ENCODE measurements around the gene TSKU.

TSKU gene

GRCh38 chr11:76752321-76753143 lies 30.6 kb upstream of the TSKU start:
- DNase-seq = no peak

GRCh38 chr11:76753449-76753848 lies 29.7 kb upstream of the TSKU start:
- DNase-seq = no peak

- DNase-seq = no peak
Observed at GRCh38 chr11:76753950-76754349, 29.2 kb upstream of the TSKU start.

- DNase-seq = no peak
Observed at GRCh38 chr11:76756341-76756741, 26.8 kb upstream of the TSKU start.

- DNase-seq = no peak
Observed at GRCh38 chr11:76758311-76758710, 24.8 kb upstream of the TSKU start.

GRCh38 chr11:76759092-76759491 lies 24.1 kb upstream of the TSKU start:
- DNase-seq = no peak

GRCh38 chr11:76759517-76759916 lies 23.6 kb upstream of the TSKU start:
- DNase-seq = no peak

- no peak for DNase-seq
Observed at GRCh38 chr11:76760236-76760635, 22.9 kb upstream of the TSKU start.

- peak; percentile 15 for DNase-seq
Observed at GRCh38 chr11:76761718-76762355, 21.3 kb upstream of the TSKU start.

GRCh38 chr11:76762356-76762752 lies 20.8 kb upstream of the TSKU start:
- DNase-seq = peak; percentile 6

- peak; percentile 12 for DNase-seq
Observed at GRCh38 chr11:76762867-76763572, 20.1 kb upstream of the TSKU start.

- DNase-seq = no peak
Observed at GRCh38 chr11:76763573-76764346, 19.4 kb upstream of the TSKU start.

GRCh38 chr11:76764941-76765665 lies 18.1 kb upstream of the TSKU start:
- no peak for DNase-seq

GRCh38 chr11:76765863-76766350 lies 17.2 kb upstream of the TSKU start:
- peak; percentile 9 for DNase-seq

- DNase-seq = no peak
Observed at GRCh38 chr11:76766521-76766920, 16.6 kb upstream of the TSKU start.

GRCh38 chr11:76767659-76768058 lies 15.5 kb upstream of the TSKU start:
- no peak for DNase-seq

- DNase-seq = no peak
Observed at GRCh38 chr11:76768088-76768908, 14.9 kb upstream of the TSKU start.

- DNase-seq = no peak
Observed at GRCh38 chr11:76768909-76769560, 14.1 kb upstream of the TSKU start.

GRCh38 chr11:76769645-76770586 lies 13.2 kb upstream of the TSKU start:
- no peak for DNase-seq
